ENCODE results near the gene DUSP16. TPM values are rescaled to one million over a fixed set of nuclear protein-coding genes. Genes with fewer than 3 reads are reported as not detected.

DUSP16 gene
- total RNA-seq, 1 experiment from 2014 or later, result 4.4 TPM

DNA sequence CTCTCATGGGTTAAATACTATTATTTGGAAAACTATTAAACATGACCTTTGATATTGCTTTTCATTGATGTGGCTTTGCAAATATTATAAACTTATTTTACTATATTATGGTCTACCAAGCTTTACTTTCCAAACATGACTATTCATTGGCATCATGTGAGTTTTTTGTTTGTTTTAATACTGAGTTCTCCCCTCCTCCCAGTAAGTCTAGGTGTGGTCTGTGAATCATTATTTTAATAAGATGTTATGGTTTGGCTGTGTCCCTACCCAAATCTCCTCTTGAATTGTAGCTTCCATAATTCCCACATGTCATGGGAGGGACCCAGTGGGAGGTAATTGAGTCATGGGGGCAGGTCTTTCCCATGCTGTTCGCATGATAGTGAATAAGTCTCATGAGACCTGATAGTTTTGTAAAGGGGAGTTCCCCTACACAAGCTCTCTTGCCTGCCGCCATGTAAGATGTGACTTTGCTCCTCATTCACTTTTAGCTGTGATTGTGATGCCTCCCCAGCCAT lies 125.8 kb downstream of the DUSP16 start:
- H3K79me2 ChIP-seq (ENCODE audit: low read length), result no peaks in the 10 kb centered on the region
- no peaks in the 10 kb centered on the region for H4K20me1 ChIP-seq (ENCODE audit: low read length)
- TF ChIP-seq EZH2 (IDR thresholded peaks at IDR 0.05; ENCODE audit: low read length, unreplicated experiment), result no peak
- TF ChIP-seq EZH2phosphoT487 (IDR thresholded peaks at IDR 0.05; ENCODE audit: borderline replicate concordance, low read length), result no peak
- TF ChIP-seq CTCF (conservative IDR thresholded peaks at IDR 0.05; ENCODE audit: low read depth, low read length), result no peak
- peaks cover 50% of the 10 kb centered on the region for H3K4me1 ChIP-seq (ENCODE audit: insufficient read depth, low read length)
- H3K27me3 ChIP-seq (ENCODE audit: low read length), result no peaks in the 10 kb centered on the region
- peak overlapping the region; percentile 59 for H3K9ac ChIP-seq (ENCODE audit: low read length)
- peak; percentile 64 for ATAC-seq
- peaks cover 7% of the 10 kb centered on the region; the same call in 1 of the 2 replicates for H3K9me3 ChIP-seq (ENCODE audit: low read length)
- POLR2A ChIA-PET (ENCODE audit: unreplicated experiment), result no interaction called here
- CTCF ChIA-PET, result no interaction called here
- peak overlapping the region; percentile 87 for H3K27ac ChIP-seq (ENCODE audit: low read length)
- intact Hi-C loops (cut with micrococcal nuclease), result loop anchor here (2.0 to 10.0 kb wide), 2 partner anchors 14 to 52 kb away; no protein-coding TSS in a partner anchor
- H3K36me3 ChIP-seq (ENCODE audit: low read depth, low read length), result peaks cover 17% of the 10 kb centered on the region
- H3K4me2 ChIP-seq (ENCODE audit: low read length), result no peak overlapping the region
- no peaks in the 10 kb centered on the region for H3F3A ChIP-seq (ENCODE audit: low read length, unreplicated experiment)
- no peak overlapping the region for H2AFZ ChIP-seq (ENCODE audit: low read length)
- H3K9me2 ChIP-seq (replicated peaks; ENCODE audit: low read length), result no peaks in the 10 kb centered on the region
- peak; percentile 73 for DNase-seq
- no TSS peak for BruUV-seq (replicated peaks)
- H3K4me3 ChIP-seq (ENCODE audit: low read length), result no peak overlapping the region

DNA sequence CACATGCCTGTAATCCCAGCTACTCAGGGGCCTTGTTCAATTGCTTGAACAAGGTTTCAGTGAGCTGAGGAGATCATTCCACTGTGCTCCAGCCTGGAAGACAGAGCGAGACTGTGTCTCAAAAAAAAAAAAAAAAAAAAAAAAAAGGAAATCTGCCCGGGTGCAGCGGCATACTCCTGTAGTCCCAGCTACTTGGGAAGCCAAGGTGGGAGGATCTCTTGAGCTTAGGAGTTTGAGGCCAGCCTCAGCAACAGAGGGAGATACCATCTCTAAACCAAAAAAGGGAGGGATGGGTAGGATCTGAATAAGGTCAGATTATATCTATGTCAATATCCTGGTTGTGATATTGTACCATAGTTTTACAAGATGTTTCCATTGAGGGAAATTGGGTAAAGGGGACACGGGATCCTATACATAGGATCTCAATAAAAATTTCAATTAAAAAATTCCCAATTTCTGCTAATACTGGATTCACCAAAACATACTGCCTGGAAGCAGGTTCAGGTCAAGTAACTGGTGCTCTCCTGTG lies 129.4 kb downstream of the DUSP16 start:
- DNase-seq (no peak), ATAC-seq (no peak)
- peaks cover 7% of the 10 kb centered on the region; the same call in 1 of the 2 replicates for H3K9me3 ChIP-seq (ENCODE audit: low read length)
- TF ChIP-seq CTCF (conservative IDR thresholded peaks at IDR 0.05; ENCODE audit: low read depth, low read length) (no peak), EZH2phosphoT487 (IDR thresholded peaks at IDR 0.05; ENCODE audit: borderline replicate concordance, low read length) (no peak), EZH2 (IDR thresholded peaks at IDR 0.05; ENCODE audit: low read length, unreplicated experiment) (no peak)
- no peaks in the 10 kb centered on the region for H3K79me2 ChIP-seq (ENCODE audit: low read length)
- no peaks in the 10 kb centered on the region for H3F3A ChIP-seq (ENCODE audit: low read length, unreplicated experiment)
- ChIA-PET POLR2A (ENCODE audit: unreplicated experiment) (interaction anchor here (0.6 kb wide), 1 partner anchor 35 kb away, joined by 7 read pairs; no protein-coding TSS in a partner anchor), CTCF (no interaction called here)
- H3K36me3 ChIP-seq (ENCODE audit: low read depth, low read length), result peaks cover 16% of the 10 kb centered on the region
- BruUV-seq (replicated peaks), result no TSS peak
- no peaks in the 10 kb centered on the region for H3K27me3 ChIP-seq (ENCODE audit: low read length)
- peaks cover 55% of the 10 kb centered on the region for H3K4me1 ChIP-seq (ENCODE audit: insufficient read depth, low read length)
- no peak overlapping the region for H3K4me3 ChIP-seq (ENCODE audit: low read length)
- no peak overlapping the region for H2AFZ ChIP-seq (ENCODE audit: low read length)
- H3K4me2 ChIP-seq (ENCODE audit: low read length), result 0 out of 2 replicates have a peak overlapping the region, but pooled peaks have one; percentile 17
- intact Hi-C loops (cut with micrococcal nuclease), result loop anchor here (10.0 kb wide), 1 partner anchor 48 kb away; no protein-coding TSS in a partner anchor
- H3K9me2 ChIP-seq (replicated peaks; ENCODE audit: low read length), result no peaks in the 10 kb centered on the region
- peak overlapping the region; percentile 95 for H3K27ac ChIP-seq (ENCODE audit: low read length)
- H4K20me1 ChIP-seq (ENCODE audit: low read length), result no peaks in the 10 kb centered on the region
- H3K9ac ChIP-seq (ENCODE audit: low read length), result peak overlapping the region; percentile 6; the same call in 1 of the 2 replicates

- peaks cover 56% of the 10 kb centered on the region for H3K4me1 ChIP-seq (ENCODE audit: insufficient read depth, low read length)
- peaks cover 9% of the 10 kb centered on the region for H3K36me3 ChIP-seq (ENCODE audit: low read depth, low read length)
- H3K79me2 ChIP-seq (ENCODE audit: low read length), result no peaks in the 10 kb centered on the region
- ATAC-seq (peak; percentile 42), DNase-seq (peak; percentile 95)
- peak overlapping the region; percentile 57 for H3K9ac ChIP-seq (ENCODE audit: low read length)
- H3K9me3 ChIP-seq (ENCODE audit: low read length), result 0 out of 2 replicates have a peak, but pooled peaks cover 2% of the 10 kb centered on the region
- ChIA-PET POLR2A (ENCODE audit: unreplicated experiment) (no interaction called here), CTCF (no interaction called here)
- no peaks in the 10 kb centered on the region for H3F3A ChIP-seq (ENCODE audit: low read length, unreplicated experiment)
- H2AFZ ChIP-seq (ENCODE audit: low read length), result no peak overlapping the region
- no peaks in the 10 kb centered on the region for H3K27me3 ChIP-seq (ENCODE audit: low read length)
- H4K20me1 ChIP-seq (ENCODE audit: low read length), result no peaks in the 10 kb centered on the region
- peak overlapping the region; percentile 95 for H3K27ac ChIP-seq (ENCODE audit: low read length)
- peak overlapping the region; percentile 77 for H3K4me2 ChIP-seq (ENCODE audit: low read length)
- intact Hi-C loops (cut with micrococcal nuclease), result loop anchor here (10.0 kb wide), 1 partner anchor 48 kb away; no protein-coding TSS in a partner anchor
- no peaks in the 10 kb centered on the region for H3K9me2 ChIP-seq (replicated peaks; ENCODE audit: low read length)
- no TSS peak for BruUV-seq (replicated peaks)
- no peak for TF ChIP-seq EZH2 (IDR thresholded peaks at IDR 0.05; ENCODE audit: low read length, unreplicated experiment)
- no peak for TF ChIP-seq EZH2phosphoT487 (IDR thresholded peaks at IDR 0.05; ENCODE audit: borderline replicate concordance, low read length)
- no peak for TF ChIP-seq CTCF (conservative IDR thresholded peaks at IDR 0.05; ENCODE audit: low read depth, low read length)
- no peak overlapping the region for H3K4me3 ChIP-seq (ENCODE audit: low read length)
Measured at GRCh38 chr12:12432364-12432763, 130.3 kb downstream of the DUSP16 start.

Measured in PC-3 (cell line).